Esophagus (tissue), 2 donors: Measurements from ENCODE around the gene MOB2. TPM values are rescaled to one million over a fixed set of nuclear protein-coding genes. Genes with fewer than 3 reads are reported as not detected.

Source experiments
- H3K27ac ChIP-seq, 2 donors: one replicate each; pipeline ENCODE4 v1.5.1; 2013; ENCODE audit warnings: low read depth in 2 of 2, mild to moderate bottlenecking in 2 of 2, inconsistent platforms in 1 of 2, low read length in 1 of 2, moderate library complexity in 1 of 2
- H3K27me3 ChIP-seq, 2 donors: one replicate each; pipeline ENCODE4 v1.6.1; 2013; ENCODE audit warnings: low read length in 2 of 2, control low read depth in 1 of 2, mild to moderate bottlenecking in 1 of 2; ENCODE audit not compliant: insufficient read depth in 2 of 2, control insufficient read depth in 1 of 2
- H3K36me3 ChIP-seq, 2 donors: one replicate each; pipeline ENCODE4 v1.6.1; 2013; ENCODE audit warnings: low read length in 1 of 2; ENCODE audit not compliant: control insufficient read depth in 2 of 2, insufficient read depth in 2 of 2
- H3K4me1 ChIP-seq, 2 donors: one replicate each; pipeline ENCODE4 v1.6.1; 2013; ENCODE audit warnings: low read length in 1 of 2; ENCODE audit not compliant: control insufficient read depth in 2 of 2, insufficient read depth in 2 of 2
- H3K4me3 ChIP-seq, 2 donors: one replicate each; pipeline ENCODE4 v1.5.1; 2013; ENCODE audit warnings: low read length in 2 of 2, mild to moderate bottlenecking in 2 of 2, low read depth in 1 of 2, moderate library complexity in 1 of 2
- H3K9me3 ChIP-seq, 2 donors: one replicate each; pipeline ENCODE4 v1.6.1; 2013; ENCODE audit warnings: mild to moderate bottlenecking in 2 of 2, low read depth in 1 of 2, low read length in 1 of 2, moderate library complexity in 1 of 2; ENCODE audit not compliant: control insufficient read depth in 2 of 2, insufficient read depth in 1 of 2
- WGBS, 2 donors: extraction: QIAGEN DNeasy Blood & Tissue Kit; methylation state at CpG; one replicate each; pipeline ENCODE4 v1.1.7; 2013; 5-methylcytosine and 5-hydroxymethylcytosine counted together
- polyA plus RNA-seq, 2 donors: library from polyadenylated mRNA; stranded (reverse); fragments of 200-250 nt; gene quantifications; one replicate each; pipeline ENCODE4 v1.2.3, GENCODE V29; 2013
- donor health status: healthy with polysubstance abuse.
- donor health status: Bipolar disorder and iron deficiency.

Gene MOB2
- polyA plus RNA-seq, 2 donors, result 33.2 to 43.8 TPM

DNA sequence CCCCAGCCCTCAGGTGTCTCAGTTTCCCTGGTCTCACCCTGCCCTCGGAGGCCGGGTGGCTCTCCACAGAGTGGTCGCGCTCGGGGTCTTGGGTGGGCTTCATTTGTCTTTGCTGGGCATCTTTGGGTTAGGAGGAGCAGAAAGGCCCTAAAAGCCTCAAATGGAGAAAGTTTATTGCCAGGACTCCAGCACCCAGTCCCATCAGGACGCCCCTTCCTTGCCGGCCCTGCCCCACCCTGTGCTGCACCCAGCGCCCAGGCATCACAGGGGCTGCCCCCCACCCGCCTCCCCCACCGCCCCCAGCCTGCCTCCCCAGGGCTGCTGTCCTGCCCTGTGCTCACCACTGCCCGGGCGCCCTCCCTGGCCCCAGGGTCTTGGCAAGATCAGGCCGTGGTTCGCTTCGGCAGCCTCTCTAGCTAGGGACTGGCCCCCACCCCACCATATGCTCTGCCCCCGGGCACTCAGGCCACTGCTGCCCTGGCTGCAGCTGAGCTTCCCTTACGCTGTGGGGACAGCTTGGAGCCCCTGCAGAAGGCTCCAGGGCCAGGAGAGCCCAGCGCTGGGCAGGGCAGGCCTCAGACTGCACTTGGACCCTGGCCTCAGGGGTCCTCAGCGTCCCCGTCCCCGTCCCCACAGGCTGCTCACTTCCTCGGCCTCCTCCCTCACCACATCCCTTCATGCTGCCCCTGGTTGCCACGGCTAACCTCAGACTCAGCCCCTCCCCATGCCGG lies 31.4 kb downstream of the MOB2 start:
- Histone ChIP-seq H3K4me1 (peaks cover 0 to 11% of the 10 kb centered on the region in 2 donors), H3K27ac (no peak overlapping the region), H3K36me3 (no peaks in the 10 kb centered on the region), H3K27me3 (no peaks in the 10 kb centered on the region), H3K4me3 (no peak overlapping the region), H3K9me3 (no peaks in the 10 kb centered on the region)
- 63 to 67% methylated on average over 24 of the region's 24 CpGs for WGBS, 2 donors

DNA sequence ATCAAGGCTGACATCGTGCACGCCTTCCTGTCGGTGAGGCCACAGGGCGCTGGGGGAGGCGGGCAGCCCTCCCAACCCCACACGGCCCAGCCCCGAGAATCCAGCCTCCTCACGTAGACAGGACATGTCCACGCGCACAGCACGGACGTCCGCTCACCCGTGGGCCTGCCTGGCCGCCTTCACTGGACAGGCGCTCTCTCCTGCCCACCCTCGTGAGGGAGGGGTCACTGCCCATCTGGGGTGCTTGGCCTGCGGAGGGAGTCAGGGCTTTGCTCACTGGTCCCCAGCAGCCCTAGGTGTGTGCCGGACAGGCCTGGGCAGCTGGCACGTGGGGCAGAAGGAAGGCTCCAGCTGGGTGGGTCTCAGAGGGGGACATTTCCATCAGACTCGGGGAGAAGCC lies 32.0 kb downstream of the MOB2 start:
- 71 to 72% methylated on average over 20 to 21 of the region's 21 CpGs for WGBS, 2 donors
- Histone ChIP-seq H3K36me3 (no peaks in the 10 kb centered on the region), H3K9me3 (no peaks in the 10 kb centered on the region), H3K4me1 (peaks cover 0 to 11% of the 10 kb centered on the region in 2 donors), H3K4me3 (no peak overlapping the region), H3K27me3 (no peaks in the 10 kb centered on the region), H3K27ac (no peak overlapping the region)

DNA sequence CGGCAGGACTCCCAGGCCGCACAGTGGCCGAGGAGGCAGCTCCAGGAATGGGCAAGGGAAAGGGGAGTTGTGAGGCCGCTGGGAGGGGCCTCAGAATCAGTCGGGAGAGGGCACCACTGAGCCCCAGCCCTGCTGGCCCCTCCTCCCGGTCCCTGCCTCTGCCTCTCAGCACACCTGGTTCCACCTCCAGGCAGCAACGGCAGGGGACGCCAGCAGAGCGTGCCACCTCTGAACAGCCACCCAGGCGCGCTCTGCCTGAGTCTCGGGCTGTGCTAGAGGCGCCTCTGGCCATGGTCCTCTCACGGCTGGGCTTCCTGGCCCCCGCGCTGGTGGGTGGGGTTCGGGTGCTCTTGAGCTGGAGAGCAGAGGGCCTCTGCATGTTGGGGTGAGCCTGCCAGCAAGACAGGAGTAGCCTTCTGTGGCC lies 33.0 kb downstream of the MOB2 start:
- Histone ChIP-seq H3K4me3 (no peak overlapping the region), H3K36me3 (no peaks in the 10 kb centered on the region), H3K27me3 (no peaks in the 10 kb centered on the region), H3K27ac (no peak overlapping the region), H3K4me1 (peaks cover 0 to 9% of the 10 kb centered on the region in 2 donors), H3K9me3 (no peaks in the 10 kb centered on the region)
- 15 to 29% methylated on average over 17 of the region's 17 CpGs for WGBS, 2 donors

DNA sequence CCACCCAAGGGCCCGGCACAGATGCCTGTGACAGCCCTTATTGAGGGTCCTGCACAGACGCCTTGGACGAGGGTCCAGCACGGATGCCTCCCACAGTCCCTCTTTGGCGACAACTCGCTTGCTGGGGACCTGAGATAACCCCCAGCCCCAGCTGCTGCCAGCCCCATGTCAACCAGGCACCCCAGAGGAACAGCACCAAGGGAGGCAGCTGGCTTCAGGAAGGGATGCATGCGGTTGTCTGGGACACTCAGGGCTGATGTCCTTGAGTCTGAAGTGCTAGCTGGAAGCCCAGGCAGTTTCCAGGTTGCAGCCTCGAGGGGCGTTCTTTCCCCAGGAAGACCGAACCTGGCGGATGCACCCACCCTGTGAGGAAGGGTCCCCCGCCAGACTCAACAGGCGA lies 33.8 kb downstream of the MOB2 start:
- Histone ChIP-seq H3K27me3 (no peaks in the 10 kb centered on the region), H3K9me3 (no peaks in the 10 kb centered on the region), H3K27ac (no peak overlapping the region), H3K4me3 (no peak overlapping the region), H3K36me3 (no peaks in the 10 kb centered on the region), H3K4me1 (peaks cover 0 to 16% of the 10 kb centered on the region in 2 donors)
- 59 to 75% methylated on average over 13 of the region's 13 CpGs for WGBS, 2 donors

DNA sequence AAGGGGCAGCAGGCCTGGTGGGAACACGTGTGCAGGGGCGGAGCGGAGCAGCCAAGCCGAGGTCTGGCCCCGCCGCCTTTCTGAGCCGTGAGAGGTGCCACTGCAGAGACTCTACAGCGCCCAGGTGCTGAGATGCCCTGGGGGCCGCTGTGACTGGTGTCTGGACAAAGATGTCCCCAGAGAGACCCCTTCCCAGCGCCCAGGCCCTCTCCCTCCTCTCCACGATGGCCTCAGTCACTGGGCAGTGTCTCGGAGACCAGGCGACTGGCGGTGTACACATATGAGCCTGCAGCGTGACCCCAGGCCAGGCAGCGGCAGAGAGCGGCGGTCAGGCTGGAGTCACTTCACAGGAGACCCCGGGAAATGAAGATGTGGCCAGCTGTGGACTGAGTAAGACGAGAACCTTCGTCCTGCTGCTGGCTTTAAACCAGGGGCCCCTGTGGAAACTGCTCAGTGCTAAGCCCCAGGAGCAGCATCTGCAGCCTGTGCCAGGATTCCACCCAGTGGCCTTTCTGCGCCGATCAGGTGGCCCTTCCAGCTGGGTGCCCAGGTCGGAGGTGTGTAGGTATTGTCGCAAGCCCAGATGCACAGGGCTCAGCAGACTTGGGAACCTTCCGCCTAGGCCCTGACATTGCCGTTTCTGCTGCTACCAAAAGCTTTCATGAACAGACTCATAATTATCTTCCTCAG lies 34.7 kb downstream of the MOB2 start:
- Histone ChIP-seq H3K4me3 (no peak overlapping the region), H3K9me3 (no peaks in the 10 kb centered on the region), H3K36me3 (no peaks in the 10 kb centered on the region), H3K27ac (no peak overlapping the region), H3K4me1 (peaks cover 0 to 21% of the 10 kb centered on the region in 2 donors), H3K27me3 (no peaks in the 10 kb centered on the region)
- 72 to 81% methylated on average over 27 of the region's 27 CpGs for WGBS, 2 donors

DNA sequence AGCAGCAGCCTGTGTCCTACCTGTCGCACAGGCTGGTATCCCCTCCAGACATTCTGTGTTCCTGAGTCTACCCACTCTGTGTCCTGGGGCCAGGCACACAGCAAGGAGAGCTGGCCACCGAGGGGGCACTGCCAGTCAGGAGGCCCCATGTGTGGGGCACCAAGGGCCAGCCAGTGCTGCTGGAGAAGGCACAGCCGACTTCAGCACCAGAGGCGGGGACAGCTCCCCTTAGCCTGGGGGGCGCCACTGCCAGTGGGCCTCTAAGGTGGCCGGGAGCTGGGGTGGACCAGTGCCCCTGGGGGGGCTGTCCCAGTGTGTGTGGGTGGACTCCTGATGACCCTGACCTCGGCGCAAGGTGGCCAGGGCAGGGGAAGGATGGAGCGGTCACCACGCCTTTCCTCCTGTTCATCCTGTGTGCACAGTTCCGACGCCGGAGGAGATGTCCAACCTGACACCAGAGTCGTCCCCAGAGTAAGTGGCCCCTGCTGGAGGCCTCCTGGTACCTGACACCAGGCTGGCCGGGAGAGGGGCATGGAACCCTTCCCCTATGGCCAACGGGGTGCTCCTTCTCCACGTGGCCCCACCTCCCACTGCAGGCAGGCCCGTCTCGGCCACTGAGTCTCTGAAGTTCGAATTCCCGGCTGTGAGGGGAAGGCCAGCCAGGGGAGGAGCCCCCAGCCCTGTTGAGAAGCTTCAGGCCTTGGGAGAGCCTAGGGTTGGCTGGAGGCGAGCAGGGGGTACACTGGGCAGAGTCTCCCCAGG lies 35.4 kb downstream of the MOB2 start:
- Histone ChIP-seq H3K4me1 (peaks cover 0 to 26% of the 10 kb centered on the region in 2 donors), H3K9me3 (no peaks in the 10 kb centered on the region), H3K27ac (no peak overlapping the region), H3K4me3 (no peak overlapping the region), H3K27me3 (no peaks in the 10 kb centered on the region), H3K36me3 (no peaks in the 10 kb centered on the region)
- 70 to 78% methylated on average over 18 to 22 of the region's 22 CpGs for WGBS, 2 donors

DNA sequence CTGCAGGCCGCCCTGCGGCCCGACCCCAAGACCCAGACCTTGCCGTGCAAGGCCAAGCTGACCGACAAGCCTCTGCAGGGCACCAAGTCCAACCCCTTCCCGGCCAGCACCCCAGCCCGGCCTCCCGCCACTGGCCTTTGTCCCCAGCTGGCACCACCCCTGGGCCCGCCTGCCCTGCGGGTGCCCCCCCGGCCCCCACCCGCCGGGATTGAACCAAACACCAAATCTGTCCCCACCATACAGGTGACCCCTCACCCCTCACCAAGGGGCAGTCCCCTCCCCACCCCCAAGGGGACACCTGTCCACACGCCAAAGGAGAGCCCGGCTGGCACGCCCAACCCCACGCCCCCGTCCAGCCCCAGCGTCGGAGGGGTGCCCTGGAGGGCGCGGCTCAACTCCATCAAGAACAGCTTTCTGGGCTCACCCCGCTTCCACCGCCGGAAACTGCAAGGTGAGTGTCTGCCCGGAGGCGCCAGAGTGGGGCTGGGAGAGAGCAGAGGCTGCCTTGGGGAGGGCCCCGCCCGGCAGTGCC lies 36.2 kb downstream of the MOB2 start:
- Histone ChIP-seq H3K27me3 (no peaks in the 10 kb centered on the region), H3K9me3 (no peaks in the 10 kb centered on the region), H3K4me1 (peaks cover 0 to 26% of the 10 kb centered on the region in 2 donors), H3K36me3 (no peaks in the 10 kb centered on the region), H3K4me3 (no peak overlapping the region), H3K27ac (no peak overlapping the region)
- 57 to 64% methylated on average over 20 to 29 of the region's 29 CpGs for WGBS, 2 donors

DNA sequence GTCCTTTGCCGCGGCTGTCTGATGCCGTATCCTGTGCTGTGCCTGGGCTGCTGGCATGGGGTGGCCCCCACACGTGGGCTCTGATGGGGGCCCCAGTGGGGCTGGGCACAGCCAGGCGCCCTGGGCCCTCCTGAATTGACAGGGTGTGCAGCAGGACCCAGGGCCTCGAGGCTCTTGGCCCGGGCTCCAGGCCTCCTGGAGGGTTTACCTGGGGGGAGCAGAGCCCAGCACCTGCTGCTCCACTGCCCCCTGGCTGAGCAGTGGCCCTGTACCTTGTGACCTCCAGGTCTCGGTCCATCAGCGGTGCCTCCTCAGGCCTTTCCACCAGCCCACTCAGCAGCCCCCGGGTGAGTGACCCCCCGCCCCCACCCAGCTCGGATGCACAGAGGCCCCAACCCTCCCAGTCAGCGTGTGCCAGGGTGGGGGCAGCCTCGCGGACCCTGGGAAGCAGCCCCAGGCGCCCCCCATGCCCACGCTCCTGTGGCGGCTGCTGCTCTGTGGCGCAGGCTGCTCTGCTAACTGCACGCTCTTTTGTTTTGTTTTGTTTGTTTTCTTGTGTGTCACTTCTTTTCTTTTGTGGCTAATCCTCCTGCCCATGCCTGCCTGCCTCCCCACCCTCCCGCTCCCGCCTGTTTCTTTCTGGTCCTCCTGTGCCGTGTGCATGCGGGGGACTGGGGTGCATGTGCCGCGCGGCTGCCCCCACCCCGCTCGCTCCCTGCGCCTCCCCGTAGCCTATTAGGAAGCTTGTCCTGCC lies 36.9 kb downstream of the MOB2 start:
- Histone ChIP-seq H3K36me3 (no peaks in the 10 kb centered on the region), H3K27ac (no peak overlapping the region), H3K4me3 (no peak overlapping the region), H3K9me3 (no peaks in the 10 kb centered on the region), H3K4me1 (peaks cover 0 to 26% of the 10 kb centered on the region in 2 donors), H3K27me3 (no peaks in the 10 kb centered on the region)
- WGBS, 2 donors, result 50 to 59% methylated on average over 31 of the region's 31 CpGs

DNA sequence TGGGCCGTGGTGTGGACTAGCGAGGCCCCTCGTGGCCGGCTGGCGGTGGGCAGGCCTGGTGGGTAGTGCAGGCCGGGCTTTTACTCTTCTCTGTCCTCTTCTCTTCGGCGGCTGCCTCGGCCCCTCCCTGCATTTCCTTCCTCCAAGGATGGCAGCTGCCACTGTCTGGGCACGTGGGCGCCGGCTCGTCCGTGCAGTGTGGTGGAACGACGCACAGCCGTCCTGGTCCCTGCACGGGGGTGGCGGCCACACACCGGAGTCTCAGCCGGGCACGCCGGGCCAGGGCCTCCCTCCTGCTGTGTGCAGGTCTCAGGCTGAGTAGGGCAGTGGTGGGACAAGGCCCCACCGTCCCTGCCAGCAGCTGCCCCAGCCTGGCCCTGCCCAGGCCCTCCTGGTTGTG lies 37.7 kb downstream of the MOB2 start:
- H3K27ac ChIP-seq, result no peak overlapping the region
- no peaks in the 10 kb centered on the region for H3K27me3 ChIP-seq
- peaks cover 0 to 22% of the 10 kb centered on the region in 2 donors for H3K4me1 ChIP-seq
- WGBS, 2 donors, result 54 to 72% methylated on average over 13 to 24 of the region's 24 CpGs
- no peak overlapping the region for H3K4me3 ChIP-seq
- H3K36me3 ChIP-seq, result no peaks in the 10 kb centered on the region
- no peaks in the 10 kb centered on the region for H3K9me3 ChIP-seq
